Ovary (tissue), 9 donors: Measurements from ENCODE around the gene CARMIL1. TPM values are rescaled to one million over a fixed set of nuclear protein-coding genes. Genes with fewer than 3 reads are reported as not detected.

Experiments
- DNase-seq, 5 donors: peaks; one replicate each; pipeline ENCODE4 v3.0.0-alpha.2; 2019 to 2020
- H3K27ac ChIP-seq, 2 donors: fragments of 200-600 bp; one replicate each; pipeline versions ENCODE4 v1.5.1 to v1.8.0; 2019 to 2022
- H3K27me3 ChIP-seq: fragments of 200-600 bp; one replicate; pipeline ENCODE4 v1.8.0; 2022
- H3K36me3 ChIP-seq: fragments of 200-600 bp; sonication (generic); one replicate; pipeline ENCODE4 v1.5.1; 2019
- H3K4me1 ChIP-seq: one replicate; pipeline ENCODE4 v1.8.1; 2013; ENCODE audit warnings: mild to moderate bottlenecking, moderate library complexity; ENCODE audit not compliant: insufficient read depth
- H3K4me3 ChIP-seq: fragments of 200-600 bp; sonication (generic); one replicate; pipeline ENCODE4 v1.5.1; 2017
- H3K9me3 ChIP-seq, 2 donors: fragments of 200-600 bp in 1 of 2; sonication (generic) in 1 of 2; one replicate each; pipeline versions ENCODE4 v1.5.1 to v1.8.1; 2013 to 2019; ENCODE audit warnings: mild to moderate bottlenecking in 1 of 2, moderate library complexity in 1 of 2
- CTCF ChIP-seq, 3 donors: fragments of 450-650 bp in 2 of 3; fragments of 200-600 bp in 1 of 3; IDR thresholded peaks; one replicate each; pipeline versions ENCODE4 v1.5.1 to v1.8.0; 2016 to 2022; ENCODE audit warnings: antibody characterized with exemption in 3 of 3, mild to moderate bottlenecking in 1 of 3
- EP300 ChIP-seq: sonication (generic); formaldehyde crosslinking; IDR thresholded peaks from one replicate; pipeline ENCODE4 v1.6.1; 2017; ENCODE audit warnings: antibody characterized with exemption
- POLR2A ChIP-seq: fragments of 450-650 bp; IDR thresholded peaks from one replicate; pipeline ENCODE4 v1.6.1; 2017; ENCODE audit warnings: antibody characterized with exemption, mild to moderate bottlenecking, moderate library complexity
- WGBS, 3 donors: extraction: QIAGEN DNeasy Blood & Tissue Kit in 1 of 3; methylation state at CpG; one replicate each; pipeline versions ENCODE4 v1.1.5 to v1.1.7; 2013 to 2017; 5-methylcytosine and 5-hydroxymethylcytosine counted together
- intact Hi-C, 4 donors: fragments of 100-400 bp; cut with DNase I; formaldehyde crosslinking; loops; one replicate each; pipeline versions ENCODE4 v1.11.0 to v1.15.1; 2022 to 2023
- polyA plus RNA-seq, 2 donors: library from polyadenylated mRNA; stranded (reverse); fragments of 200-250 nt in 1 of 2; fragments of 350-450 nt in 1 of 2; fragmentation: Illumina TruSeq in 1 of 2; extraction: RNeasy Lipid Tissue Mini Kit (QIAGEN cat#74804) in 1 of 2; gene quantifications; one replicate each; pipeline ENCODE4 v1.2.3, GENCODE V29; 2013 to 2014
- total RNA-seq, 7 donors: library from RNA; depleted of rRNA in 2 of 7; stranded (reverse); fragments of >200 nt in 2 of 7; fragmentation: NEBNext Ultra II Directional in 3 of 7; extraction: Animal tissue kit (Norgen Biotek cat#: 25700) in 3 of 7; gene quantifications; one replicate each; pipeline versions ENCODE4 v1.1.0 to v1.2.4, GENCODE V29; 2016 to 2023
- donor health status: DM: no; HTN: no; CAD: no; lungs with moderate emphysema.
- donor health status: DM: no; HTN: no; CAD: no.
- donor health status: Bipolar disorder and iron deficiency.
- donor health status: DM: yes; HTN: yes; CAD: no.
- donor health status: DM: no; HTN: no; CAD: no.
- donor health status: DM: yes; HTN: yes; CAD: no.

CARMIL1 gene
- total and polyA plus RNA-seq, 9 donors, result 6.4 to 25.6 (median 16.8) TPM

GRCh38 chr6:25248123-25248522 is 31.1 kb upstream of the CARMIL1 start:
- 84 to 94% (median 88%) methylated on average over 1 of the region's 1 CpG for WGBS, 3 donors
- intact Hi-C loops, result no loop called here
- H3K27me3 ChIP-seq, result no peaks in the 10 kb centered on the region
- no peaks in the 10 kb centered on the region for H3K36me3 ChIP-seq
- H3K9me3 ChIP-seq, result no peaks in the 10 kb centered on the region
- TF ChIP-seq CTCF (IDR thresholded peaks at IDR 0.05) (no peak), POLR2A (no peak), EP300 (no peak)
- no peak overlapping the region for H3K4me3 ChIP-seq
- no peak overlapping the region for H3K27ac ChIP-seq
- no peaks in the 10 kb centered on the region for H3K4me1 ChIP-seq
- DNase-seq, result no peak

GRCh38 chr6:25249133-25249532 is 30.0 kb upstream of the CARMIL1 start:
- Histone ChIP-seq H3K27ac (no peak overlapping the region), H3K4me3 (no peak overlapping the region), H3K9me3 (no peaks in the 10 kb centered on the region), H3K36me3 (no peaks in the 10 kb centered on the region), H3K27me3 (no peaks in the 10 kb centered on the region), H3K4me1 (no peaks in the 10 kb centered on the region)
- 88 to 92% (median 89%) methylated on average over 1 of the region's 1 CpG for WGBS, 3 donors
- intact Hi-C loops, result no loop called here
- DNase-seq, result no peak
- TF ChIP-seq EP300 (no peak), CTCF (IDR thresholded peaks at IDR 0.05) (no peak), POLR2A (no peak)

- no peaks in the 10 kb centered on the region for H3K4me1 ChIP-seq
- no peaks in the 10 kb centered on the region for H3K27me3 ChIP-seq
- intact Hi-C loops, result no loop called here
- H3K27ac ChIP-seq, result no peak overlapping the region
- 79 to 88% (median 79%) methylated on average over 5 of the region's 5 CpGs for WGBS, 3 donors
- TF ChIP-seq POLR2A (no peak), EP300 (no peak), CTCF (IDR thresholded peaks at IDR 0.05) (no peak)
- no peaks in the 10 kb centered on the region for H3K36me3 ChIP-seq
- H3K4me3 ChIP-seq, result no peak overlapping the region
- DNase-seq, result no peak
- no peaks in the 10 kb centered on the region for H3K9me3 ChIP-seq
Observed at GRCh38 chr6:25250878-25251277, 28.3 kb upstream of the CARMIL1 start.

GRCh38 chr6:25251426-25251825 is 27.7 kb upstream of the CARMIL1 start:
- WGBS, 3 donors, result 72 to 79% (median 77%) methylated on average over 2 of the region's 2 CpGs
- Histone ChIP-seq H3K36me3 (no peaks in the 10 kb centered on the region), H3K9me3 (no peaks in the 10 kb centered on the region), H3K27me3 (no peaks in the 10 kb centered on the region), H3K4me3 (no peak overlapping the region), H3K4me1 (no peaks in the 10 kb centered on the region), H3K27ac (no peak overlapping the region)
- no peak for DNase-seq
- no peak for TF ChIP-seq POLR2A
- no peak for TF ChIP-seq CTCF (IDR thresholded peaks at IDR 0.05)
- TF ChIP-seq EP300, result no peak
- intact Hi-C loops, result no loop called here

- no peak for DNase-seq
- Histone ChIP-seq H3K4me3 (no peak overlapping the region), H3K4me1 (no peaks in the 10 kb centered on the region), H3K36me3 (no peaks in the 10 kb centered on the region), H3K27me3 (no peaks in the 10 kb centered on the region), H3K9me3 (no peaks in the 10 kb centered on the region), H3K27ac (no peak overlapping the region)
- intact Hi-C loops, result no loop called here
- TF ChIP-seq POLR2A (no peak), EP300 (no peak), CTCF (IDR thresholded peaks at IDR 0.05) (no peak)
- WGBS, 3 donors, result 71 to 77% (median 74%) methylated on average over 4 of the region's 4 CpGs
Observed at GRCh38 chr6:25253351-25253750, 25.8 kb upstream of the CARMIL1 start.
